HG03520 (cell line): Measurements from ENCODE around the gene NCF1.
"Not testable (repeated sequence)": the region's sequence is repeated elsewhere in the genome, so short reads cannot be mapped to it uniquely, and the experiment has no call there.

Source experiments
- ATAC-seq: cut with Tn5 transposase; IDR thresholded peaks from one replicate; pipeline ENCODE4 v1.9.1; 2021; ENCODE audit warnings: mild to moderate bottlenecking, moderate library complexity; ENCODE audit not compliant: unreplicated experiment

The NCF1 gene

DNA sequence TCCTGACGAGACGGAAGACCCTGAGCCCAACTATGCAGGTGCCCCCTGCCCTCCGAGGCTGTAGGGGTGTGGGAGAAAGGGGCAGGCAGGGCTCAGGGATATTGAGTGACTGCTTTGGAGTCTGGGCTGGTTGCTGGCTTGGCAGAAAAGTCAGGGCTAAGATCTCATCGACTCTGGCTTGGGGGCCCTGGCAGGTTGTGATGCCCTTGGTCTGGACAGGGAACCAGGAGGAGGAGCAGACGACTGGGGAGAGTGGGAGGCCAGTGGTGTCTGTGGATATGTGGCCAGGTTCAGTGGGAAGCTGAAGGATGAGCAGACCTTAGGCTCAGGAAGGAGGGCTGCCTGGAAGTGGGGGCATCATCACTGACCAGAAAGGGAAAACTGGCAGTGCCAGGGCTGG lies 9.8 kb downstream of the NCF1 start:
- ATAC-seq: not testable (repeated sequence)

DNA sequence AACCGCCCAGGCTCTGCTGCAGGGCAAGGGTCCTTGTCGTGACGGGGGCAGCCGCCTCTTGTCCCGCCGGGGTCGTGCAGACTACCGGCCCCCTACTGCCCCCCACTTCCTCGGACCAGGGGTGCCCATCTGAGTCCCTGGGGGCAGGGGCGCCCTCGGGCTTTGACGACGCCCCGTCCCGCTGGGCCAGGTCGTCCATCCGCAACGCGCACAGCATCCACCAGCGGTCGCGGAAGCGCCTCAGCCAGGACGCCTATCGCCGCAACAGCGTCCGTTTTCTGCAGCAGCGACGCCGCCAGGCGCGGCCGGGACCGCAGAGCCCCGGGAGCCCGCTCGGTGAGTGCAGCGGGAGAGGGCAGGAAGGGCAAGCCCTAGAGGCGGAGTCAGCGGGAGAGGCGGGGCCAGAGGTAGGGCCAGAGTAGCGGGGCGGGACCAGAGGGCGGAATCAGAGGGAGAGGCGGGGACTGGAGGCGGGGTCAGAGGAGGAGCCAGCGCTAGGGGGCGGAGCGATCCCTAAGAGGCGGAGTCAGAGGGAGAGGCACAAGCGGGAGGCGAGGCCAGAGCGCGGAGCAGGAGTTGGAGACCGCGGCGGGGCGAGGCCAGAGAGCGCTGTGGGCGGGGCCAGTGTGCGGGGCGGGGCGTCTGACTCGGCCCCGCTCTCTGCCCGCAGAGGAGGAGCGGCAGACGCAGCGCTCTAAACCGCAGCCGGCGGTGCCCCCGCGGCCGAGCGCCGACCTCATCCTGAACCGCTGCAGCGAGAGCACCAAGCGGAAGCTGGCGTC lies 14.7 kb downstream of the NCF1 start:
- ATAC-seq: peak; percentile 77

DNA sequence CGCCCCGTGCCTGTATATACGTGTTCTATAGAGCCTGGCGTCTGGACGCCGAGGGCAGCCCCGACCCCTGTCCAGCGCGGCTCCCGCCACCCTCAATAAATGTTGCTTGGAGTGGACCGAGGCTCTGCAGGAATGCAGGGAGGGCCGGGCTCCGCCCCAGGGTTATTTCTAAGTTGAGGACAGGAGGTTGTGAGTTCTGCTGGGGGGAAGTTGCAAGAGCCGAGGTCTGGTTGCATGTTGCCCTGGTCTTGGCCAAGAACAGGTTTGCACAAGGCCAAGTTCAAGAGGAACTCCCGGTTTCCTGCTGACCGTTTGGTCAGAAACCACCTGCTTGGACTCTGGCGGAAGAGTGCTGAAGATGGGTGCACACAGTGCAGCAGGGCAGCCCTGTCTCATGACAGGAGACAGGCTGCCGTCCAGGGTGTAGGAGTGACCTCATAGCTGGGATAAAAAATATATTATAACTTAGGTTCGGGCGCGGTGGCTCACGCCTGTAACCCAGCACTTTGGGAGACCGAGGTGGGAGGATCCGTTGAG lies 15.5 kb downstream of the NCF1 start:
- not testable (repeated sequence) for ATAC-seq

DNA sequence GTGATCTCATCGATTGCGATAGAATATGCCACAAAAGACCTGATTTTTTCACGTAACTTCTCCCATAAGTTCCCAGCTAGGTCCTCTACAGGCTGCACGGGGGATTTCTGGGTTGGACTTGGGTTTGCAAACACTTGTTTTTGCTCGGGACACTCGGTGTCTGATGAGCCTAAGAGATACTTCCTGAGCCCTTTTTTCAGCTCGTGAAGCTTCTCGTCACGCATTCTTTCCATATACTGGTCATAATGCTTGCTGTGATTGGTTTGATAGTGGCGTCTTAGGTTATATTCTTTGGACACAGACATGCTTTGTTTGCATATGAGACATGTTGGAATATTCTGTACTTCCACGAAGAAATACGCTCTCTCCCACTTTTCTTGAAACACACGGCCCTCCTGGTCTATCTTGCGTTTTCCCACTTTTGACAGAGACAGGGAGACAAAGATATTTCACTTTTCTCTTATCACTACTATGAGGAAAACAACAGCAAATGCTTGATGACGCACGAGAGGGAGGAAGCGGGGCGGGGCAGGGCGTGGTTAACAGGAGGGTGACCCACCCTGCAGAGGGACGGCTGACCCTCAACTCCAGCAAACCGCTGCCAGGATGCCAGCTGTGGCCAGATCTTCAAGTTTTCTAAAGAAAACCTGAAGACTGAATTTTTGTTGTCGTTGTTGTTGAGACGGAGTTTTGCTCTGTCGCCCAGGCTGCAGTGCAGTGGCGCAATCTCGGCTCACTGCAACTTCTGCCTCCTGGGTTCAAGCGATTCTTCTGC lies 24.2 kb downstream of the NCF1 start:
- ATAC-seq: not testable (repeated sequence)

DNA sequence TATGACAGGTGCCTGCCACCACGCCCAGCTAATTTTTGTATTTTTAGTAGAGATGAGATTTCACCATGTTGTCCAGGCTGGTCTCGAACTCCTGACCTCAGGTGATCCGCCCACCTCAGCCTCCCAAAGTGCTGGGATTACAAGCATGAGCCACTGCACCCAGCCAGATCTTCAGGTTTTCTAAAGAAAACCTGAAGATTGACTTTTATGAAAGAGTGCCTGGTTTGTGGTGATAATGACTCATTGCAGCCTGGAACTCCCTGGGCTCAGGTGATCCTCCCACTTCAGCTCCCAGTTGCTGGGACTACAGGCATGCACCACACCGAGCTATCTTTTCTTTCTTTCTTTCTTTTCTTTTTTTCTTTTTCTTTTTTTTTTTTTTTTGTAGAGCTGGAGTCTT lies 24.8 kb downstream of the NCF1 start:
- not testable (repeated sequence) for ATAC-seq

DNA sequence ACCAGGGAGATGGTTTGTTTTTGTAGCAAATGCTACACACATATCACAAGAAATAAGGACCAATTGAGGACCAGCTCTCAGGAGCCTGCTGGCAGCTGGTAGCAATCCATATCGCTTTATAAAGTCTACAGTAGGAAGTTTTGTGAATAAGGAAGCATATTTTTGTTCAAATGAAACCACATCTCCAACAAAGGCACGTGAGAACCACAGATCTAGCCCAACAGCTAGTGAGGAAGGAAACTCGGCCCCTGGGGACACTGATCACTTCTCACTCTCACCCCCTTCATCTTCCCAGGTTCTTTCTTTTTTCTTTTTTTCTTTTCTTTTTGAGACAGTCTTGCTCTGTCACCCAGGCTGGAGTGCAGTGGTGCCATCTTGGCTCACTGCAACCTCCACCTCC lies 42.1 kb downstream of the NCF1 start:
- ATAC-seq: not testable (repeated sequence)

DNA sequence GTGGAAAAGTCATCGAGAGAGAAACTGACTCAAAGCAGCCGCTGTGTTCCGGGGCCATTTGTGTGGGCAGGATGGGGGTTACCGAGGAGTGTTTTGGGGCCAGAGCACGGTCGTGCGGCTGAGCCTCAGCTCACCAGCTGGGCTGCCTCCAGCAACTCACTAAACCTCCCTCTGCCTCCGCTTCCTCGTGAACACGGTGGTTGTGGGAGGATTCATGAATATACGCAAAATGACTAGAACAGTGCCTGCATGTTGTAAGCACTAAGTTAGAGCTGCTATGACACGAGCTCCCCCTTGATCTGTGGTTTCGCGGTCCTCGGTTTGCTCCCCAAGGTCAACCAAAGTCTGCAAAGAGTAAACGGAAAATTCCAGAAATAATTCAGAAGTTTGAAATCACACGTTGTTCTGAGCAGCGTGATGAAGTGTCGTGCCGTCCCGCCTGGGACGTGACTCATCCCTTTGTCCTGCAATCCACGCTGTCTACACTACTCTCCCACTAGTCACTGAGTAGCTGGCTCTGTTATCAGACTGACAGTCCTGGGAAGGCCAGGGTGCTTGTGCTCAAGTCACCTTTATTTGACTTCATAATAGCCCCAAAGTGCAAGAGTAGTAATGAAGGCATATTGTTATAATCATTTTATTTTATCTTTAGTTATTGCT lies 46.5 kb downstream of the NCF1 start:
- peak; percentile 87 for ATAC-seq

DNA sequence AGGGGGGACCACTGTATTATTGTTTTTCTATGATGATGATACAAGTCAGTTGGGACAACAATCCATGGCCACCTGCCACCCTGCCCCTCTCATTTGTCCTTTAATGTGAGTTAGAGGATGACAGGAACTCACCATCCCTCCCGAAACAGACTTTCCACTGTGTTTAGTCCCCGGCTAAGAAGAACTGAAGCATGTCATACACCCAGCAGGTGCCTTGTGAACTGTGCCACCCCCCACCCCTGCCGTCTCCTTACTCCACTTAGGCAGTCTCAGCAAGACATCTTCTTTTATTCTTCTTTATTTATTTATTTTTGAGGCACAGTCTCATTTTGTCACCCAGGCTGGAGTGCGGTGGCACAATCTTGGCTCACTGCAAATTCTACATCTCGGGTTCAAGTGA lies 47.4 kb downstream of the NCF1 start:
- ATAC-seq: not testable (repeated sequence)

DNA sequence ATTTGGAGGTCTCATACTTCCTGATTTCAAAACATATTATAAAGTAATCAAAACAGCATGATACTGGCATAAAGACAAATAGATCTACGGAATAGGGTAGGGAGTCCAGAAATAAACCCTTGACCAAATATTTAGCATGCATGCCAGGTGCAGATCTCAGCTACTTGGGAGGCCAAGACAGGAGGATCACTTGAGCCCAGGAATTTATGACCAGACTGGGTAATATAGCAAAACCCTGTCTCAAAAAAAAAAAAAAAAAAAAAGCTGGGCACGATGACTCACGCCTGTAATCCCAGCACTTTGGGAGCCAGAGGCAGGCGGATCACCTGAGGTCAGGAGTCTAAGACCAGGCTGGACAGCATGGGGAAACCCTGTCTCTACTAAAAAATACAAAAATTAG lies 56.1 kb downstream of the NCF1 start:
- not testable (repeated sequence) for ATAC-seq

DNA sequence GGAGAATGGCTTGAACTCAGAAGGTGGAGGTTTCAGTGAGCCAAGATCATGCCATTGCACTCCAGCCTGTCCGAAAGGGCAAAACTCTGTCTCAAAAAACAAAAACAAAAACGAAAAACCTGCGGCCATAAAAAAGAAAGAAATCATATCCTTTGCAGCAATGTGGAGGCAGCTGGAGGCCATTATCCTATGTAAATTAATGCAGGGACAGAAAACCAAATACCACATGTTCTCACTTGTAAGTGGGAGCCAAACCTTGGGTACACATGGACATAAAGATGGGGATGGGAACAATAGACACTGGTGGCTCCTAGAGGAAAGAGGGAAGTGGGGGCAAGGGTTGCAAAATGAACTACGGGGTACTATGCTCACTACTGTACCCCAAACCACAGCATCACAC lies 56.6 kb downstream of the NCF1 start:
- not testable (repeated sequence) for ATAC-seq
